AG09319 (cell line): ENCODE results near the gene TMEM176A.

Source experiments
- DNase-seq: peaks from one replicate; pipeline ENCODE4 v3.0.0-alpha.2; 2010; ENCODE audit warnings: low read depth; ENCODE audit errors: extremely low read depth
- TF ChIP-seq, protein P1 (sequence below): IDR thresholded peaks from 2 replicates; pipeline ENCODE4 v1.5.1; 2011; ENCODE audit warnings: low read depth, mild to moderate bottlenecking, inconsistent platforms, low read length, moderate library complexity

The TMEM176A gene

DNA sequence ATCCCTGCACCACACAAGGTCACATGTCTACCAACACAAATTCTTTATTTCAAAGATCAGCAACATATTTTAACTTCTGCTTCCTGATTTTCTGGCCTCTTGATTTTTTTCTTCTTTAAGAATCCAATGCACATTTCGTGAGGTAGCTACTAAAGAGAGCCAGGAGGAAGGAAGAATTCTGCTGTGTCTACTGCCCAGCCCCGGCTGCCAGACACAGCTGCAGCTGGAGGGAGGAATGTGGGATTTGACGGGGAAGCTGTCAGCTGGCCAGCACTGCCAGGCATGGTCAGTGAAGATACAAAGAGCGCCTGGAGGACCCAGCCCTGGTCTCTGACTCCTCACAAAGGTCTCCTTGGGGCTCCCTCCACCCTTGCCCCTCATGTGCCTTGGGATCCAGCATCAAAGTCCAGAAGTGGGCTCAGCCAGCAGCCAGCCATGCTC is 44.9 kb downstream of the TMEM176A start:
- TF ChIP-seq, protein P1, sequence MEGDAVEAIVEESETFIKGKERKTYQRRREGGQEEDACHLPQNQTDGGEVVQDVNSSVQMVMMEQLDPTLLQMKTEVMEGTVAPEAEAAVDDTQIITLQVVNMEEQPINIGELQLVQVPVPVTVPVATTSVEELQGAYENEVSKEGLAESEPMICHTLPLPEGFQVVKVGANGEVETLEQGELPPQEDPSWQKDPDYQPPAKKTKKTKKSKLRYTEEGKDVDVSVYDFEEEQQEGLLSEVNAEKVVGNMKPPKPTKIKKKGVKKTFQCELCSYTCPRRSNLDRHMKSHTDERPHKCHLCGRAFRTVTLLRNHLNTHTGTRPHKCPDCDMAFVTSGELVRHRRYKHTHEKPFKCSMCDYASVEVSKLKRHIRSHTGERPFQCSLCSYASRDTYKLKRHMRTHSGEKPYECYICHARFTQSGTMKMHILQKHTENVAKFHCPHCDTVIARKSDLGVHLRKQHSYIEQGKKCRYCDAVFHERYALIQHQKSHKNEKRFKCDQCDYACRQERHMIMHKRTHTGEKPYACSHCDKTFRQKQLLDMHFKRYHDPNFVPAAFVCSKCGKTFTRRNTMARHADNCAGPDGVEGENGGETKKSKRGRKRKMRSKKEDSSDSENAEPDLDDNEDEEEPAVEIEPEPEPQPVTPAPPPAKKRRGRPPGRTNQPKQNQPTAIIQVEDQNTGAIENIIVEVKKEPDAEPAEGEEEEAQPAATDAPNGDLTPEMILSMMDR, result no peak
- DNase-seq, result no peak

DNA sequence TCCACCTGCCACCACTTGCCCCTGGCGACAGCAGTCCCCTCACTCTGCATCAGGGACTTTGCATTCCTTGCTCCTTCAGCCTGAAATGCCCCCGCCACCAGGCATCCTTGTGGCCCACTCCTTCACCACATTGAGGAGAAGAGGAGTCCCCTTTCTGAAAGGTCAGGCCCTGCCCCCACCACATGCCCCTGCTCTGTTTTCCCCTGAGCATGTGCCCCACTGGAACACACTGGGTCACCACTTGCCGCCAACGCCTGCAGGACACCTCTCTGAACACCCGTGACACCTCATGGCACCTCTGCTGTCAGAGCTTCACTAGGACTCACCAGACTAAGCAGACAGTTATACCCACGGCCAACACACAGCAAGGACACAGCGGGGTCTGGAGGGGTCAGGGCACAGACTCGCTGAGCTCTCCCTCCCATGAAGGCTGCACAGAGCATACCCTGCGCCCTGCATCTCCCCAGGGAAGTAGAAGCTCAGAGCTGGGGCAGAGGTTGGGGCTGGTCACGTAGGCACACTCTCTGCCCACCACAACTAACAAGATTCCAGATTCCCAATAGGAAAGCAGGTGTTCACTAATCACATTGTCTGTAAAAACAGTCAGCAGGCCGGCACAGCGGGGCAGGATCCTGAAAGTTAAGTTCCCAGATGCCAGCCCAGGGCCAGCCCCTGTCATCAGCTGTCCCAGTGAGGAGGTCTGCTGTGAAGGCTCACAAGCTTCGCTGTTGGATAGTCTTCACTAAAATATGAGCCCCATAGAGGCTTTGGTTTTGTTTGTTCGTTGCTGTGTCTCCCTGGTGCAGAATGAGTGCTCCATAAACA is 45.9 kb downstream of the TMEM176A start:
- no peak for DNase-seq
- TF ChIP-seq, protein P1, result no peak

DNA sequence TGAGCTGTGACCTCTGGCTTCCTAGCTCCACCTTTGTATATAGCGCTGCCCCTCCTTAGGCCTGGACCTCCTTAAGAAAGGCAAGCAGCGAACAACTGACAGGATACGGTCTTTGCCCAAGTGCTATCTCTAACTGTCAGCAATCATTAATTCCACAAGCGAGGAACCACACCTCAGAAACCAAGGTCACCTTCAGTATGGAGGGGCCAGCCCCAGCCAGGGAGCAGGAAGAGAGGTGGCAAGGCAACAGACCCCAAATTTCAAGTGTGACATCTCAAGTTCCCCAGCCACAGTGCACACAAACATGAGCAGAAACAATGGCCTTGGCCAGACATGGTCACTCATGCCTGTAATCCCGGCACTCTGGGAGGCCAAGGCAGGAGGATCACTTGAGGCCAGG is 47.0 kb downstream of the TMEM176A start:
- TF ChIP-seq, protein P1, result no peak
- DNase-seq, result no peak

DNA sequence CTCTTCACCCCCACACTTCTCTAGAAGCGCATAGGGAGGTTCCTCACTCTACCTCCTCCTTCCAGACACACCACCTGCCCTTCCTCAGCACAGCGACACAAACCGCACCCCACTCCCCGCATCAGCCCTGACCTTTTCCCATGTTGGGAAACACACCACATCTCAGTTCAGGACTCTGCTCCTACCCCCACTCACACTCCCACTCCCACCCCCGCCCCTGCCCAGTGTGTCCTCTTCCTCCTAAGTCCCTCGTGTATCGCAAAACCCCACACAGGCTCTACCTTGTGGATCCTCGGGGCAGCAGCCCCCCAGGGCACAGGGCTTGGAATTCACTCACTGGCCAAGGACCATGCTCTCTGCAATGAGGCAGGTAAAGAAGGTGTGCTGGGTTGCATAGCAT is 47.5 kb downstream of the TMEM176A start:
- DNase-seq, result no peak
- TF ChIP-seq, protein P1, result no peak

DNA sequence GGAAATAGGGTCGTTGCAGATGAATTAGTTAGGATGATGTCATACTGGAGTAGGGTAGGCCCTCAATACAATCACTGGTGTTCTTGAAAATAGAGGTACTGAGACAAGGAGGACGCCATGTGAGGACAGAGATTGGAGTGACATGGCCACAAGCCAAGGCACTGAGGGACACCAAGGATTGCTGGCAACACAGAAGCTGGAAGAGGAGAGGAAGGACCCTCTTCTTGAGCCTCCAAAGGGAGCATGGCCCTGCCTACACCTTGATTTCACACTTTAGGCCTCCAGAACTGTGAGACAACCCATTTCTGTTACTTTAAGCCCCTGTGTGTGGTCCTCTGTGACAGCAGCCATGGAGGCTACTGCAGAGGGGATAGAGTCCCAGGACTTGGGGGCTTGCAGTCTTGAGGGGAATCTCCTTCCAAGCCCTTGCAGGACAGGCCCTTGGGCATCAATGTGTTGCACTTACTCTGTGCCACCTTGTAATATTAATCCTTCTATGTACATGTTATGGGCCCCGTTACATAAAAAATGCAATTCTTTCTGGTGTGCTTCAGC is 48.1 kb downstream of the TMEM176A start:
- DNase-seq, result no peak
- TF ChIP-seq, protein P1, result no peak

DNA sequence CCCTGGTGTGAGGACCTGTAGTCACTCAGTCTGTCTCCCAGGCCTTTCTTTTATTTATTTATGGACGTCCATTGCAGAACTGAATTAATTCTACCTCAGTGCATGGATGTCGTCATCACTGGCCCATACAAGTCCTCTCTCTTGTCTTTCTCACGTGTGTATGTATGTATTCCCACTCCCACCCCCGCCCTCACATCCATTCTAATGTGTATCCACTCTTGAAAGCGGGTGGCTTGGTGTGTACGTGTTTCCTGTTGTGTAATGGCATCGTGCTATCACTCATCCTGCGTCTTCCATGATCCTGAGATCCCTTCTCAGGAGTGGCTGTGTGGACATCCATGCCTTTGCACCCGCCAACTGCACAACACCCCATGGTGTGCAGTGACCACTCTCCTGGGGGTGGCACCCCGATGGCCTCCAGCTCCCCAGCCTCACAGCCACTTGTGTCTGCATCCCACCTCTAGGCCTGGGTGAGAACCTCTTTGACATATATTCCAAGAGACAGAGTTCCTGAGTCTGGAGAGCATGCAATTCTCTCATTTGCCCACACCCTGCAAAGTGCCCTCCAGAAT is 48.7 kb downstream of the TMEM176A start:
- DNase-seq, result no peak
- TF ChIP-seq, protein P1, result no peak

DNA sequence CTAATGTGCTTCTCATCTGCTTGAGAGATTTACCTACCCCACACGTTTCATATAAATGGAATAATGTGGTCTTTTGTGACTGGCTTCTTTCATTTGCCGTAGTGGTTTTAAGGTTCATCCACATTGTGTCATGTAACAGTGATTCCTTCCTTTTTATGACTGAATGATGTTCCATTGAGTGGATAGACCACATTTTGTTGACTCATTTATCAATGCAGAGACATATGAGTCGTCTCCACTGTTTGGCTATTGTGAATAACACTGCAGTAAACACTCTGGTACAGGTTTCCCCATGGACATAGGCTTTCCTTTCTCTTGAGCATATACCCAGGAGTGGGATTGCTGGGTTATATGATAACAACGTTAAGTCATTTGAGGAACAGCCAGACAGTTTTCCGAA is 49.7 kb downstream of the TMEM176A start:
- DNase-seq, result no peak
- TF ChIP-seq, protein P1, result no peak
